HG03095 (cell line): ENCODE measurements around the gene DNAJB4.

Experiments used
- ATAC-seq: cut with Tn5 transposase; IDR thresholded peaks from one replicate; pipeline ENCODE4 v1.9.1; 2021; ENCODE audit warnings: moderate library complexity; ENCODE audit not compliant: unreplicated experiment

DNAJB4 gene

DNA sequence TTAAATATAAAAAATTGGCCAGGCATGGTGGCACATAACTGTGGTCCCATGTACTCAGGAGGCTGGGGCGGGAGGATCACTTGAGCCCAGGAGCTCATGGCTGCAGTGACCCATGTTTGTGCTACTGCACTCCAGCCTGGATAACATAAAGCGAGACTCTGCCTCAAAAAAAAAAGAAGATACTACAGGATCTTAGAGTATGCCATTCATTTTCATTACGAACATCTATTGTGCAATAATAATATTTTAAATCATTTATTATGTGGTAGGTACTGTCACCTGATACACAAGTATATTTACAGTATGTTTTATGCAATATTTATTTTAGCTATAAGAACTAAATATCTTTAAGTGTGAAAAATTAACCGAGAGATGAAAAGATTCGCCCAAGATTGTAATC lies 31.7 kb downstream of the DNAJB4 start:
- ATAC-seq: no peak

GRCh38 chr1:78038071-78038470 lies 33.3 kb downstream of the DNAJB4 start:
- no peak for ATAC-seq

DNA sequence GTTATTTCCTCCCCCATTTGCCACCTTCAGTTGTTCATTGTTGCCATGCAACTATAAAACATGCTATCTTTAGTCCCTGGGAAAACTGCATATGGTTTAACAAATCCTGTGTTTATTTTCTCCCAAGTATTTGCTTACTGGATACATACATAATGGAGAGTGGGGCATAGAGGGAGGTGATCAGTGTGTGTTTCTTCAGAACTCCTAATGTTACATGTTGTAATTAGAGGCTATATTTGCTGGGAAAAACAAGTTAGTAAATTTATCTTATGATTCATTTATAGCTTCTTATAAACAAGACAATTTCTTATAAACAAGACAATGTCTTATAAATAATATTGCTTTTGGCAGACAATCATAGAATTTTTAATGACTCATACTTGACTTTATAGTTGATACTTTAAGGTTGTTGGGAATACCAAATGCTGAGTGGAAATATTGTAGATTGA lies 33.8 kb downstream of the DNAJB4 start:
- no peak for ATAC-seq

DNA sequence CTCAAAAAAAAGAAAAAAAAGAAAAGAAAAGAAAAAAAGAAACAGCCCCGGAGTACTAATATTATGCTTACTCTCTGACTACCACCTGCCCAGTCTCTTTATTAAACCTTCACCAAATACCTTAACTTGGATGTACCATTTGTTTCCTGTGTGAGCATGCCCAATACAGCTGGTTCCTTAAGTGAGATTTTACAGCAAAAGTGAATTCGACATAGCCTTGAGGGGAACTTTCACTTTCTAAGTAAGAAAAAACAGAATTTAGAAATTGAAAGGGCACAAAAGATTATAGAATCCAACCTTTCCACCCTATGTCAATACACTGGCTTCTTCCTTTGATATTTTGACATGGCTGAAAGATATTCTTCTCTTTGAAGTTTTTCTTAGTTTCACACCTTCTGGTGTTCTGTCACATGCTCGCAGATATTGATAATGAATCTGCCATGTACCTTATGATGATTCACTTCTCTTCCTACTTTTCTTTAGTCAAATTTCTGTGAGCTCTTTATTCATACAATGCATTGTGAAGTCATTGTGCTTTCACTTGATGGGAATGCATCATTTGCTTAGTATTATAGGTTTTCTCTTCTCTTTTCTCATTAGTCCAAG lies 35.8 kb downstream of the DNAJB4 start:
- no peak for ATAC-seq

DNA sequence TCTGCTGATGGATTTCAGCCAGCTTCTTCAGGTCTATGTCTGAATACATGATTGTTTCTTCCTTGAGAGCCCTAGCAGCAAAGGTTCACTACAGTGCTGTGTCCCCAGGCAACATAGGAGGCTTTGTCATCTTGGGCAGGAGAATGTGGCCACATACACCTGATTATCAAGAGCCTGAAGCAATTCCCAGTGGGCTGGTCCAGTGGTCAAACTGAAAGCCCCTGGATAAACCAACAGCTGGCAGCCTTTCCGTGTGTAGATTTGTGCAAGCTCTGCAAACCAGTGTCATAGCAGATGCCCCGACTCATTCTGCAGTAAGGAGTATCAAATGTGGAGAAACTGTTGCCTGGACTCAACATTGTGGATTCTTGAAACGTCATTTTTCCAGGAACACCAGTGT lies 38.7 kb downstream of the DNAJB4 start:
- no peak for ATAC-seq

DNA sequence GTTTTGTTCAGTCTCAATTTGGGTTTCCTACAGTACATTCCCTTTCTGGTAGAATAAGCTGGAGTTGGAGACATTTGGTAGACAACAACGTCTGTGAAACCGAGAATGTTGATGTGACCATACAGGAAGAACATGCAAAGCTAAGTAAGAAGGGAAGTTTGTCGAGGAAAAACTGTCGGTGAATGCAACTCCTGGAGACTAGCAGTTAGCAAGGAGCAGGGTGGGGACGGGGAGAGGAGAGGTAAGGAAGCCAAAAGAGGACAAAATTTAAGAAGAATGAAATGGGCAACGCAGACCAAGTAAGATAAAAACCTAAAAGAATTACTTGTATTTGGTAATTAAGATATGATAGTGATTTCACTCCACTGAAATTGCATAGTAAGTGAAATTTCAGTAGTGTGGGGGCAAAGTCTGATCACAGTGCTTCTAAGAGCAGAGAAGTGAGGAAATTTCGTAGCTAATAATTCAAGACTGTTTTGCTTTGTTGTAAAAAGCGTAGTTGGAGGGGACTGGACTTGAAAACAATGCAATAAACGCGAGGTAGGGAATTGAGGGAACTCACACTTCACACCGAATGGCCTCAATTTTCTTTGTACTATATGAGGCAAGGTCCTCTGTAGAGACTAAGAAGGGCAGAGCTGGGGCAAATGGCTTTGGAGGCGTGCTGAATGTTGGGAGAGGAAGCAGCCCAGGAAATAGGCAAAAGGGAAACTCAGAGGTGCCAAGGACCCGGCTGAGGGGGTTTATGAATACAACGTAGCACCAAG lies 40.2 kb downstream of the DNAJB4 start:
- no peak for ATAC-seq

GRCh38 chr1:78045563-78045925 lies 40.8 kb downstream of the DNAJB4 start:
- ATAC-seq: no peak

GRCh38 chr1:78045926-78046778 lies 41.4 kb downstream of the DNAJB4 start, which contains the start of gene GIPC2:
Gene GIPC2 (plus strand): TSS chr1:78045966. CDS start chr1:78046095, 129 bp downstream.
- ATAC-seq: no peak

- no peak for ATAC-seq
These were observed 42.4 kb downstream of the DNAJB4 start for GRCh38 chr1:78047106-78047505.

- no peak for ATAC-seq
These were observed 42.9 kb downstream of the DNAJB4 start for GRCh38 chr1:78047631-78048030.

- ATAC-seq: no peak
These were observed 43.7 kb downstream of the DNAJB4 start for GRCh38 chr1:78048446-78048845.

DNA sequence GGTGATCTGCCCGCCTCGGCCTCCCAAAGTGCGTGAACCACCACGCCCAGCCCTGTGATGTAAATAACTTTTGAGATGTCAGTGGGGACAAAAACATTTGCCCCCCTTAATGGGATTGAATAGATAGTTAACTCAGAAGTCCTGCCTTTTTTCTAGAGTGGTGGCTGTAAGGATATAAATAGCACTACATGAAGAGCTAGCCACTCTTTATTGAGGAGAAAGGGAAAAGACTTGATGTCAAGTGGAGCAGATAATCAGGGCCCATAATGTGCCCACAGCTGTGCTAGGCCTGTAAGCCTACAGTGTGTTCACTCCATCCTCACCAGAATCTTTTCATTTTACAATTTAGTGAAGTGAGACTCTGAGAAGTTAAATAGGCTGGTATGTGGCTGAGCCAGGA lies 44.7 kb downstream of the DNAJB4 start:
- no peak for ATAC-seq

DNA sequence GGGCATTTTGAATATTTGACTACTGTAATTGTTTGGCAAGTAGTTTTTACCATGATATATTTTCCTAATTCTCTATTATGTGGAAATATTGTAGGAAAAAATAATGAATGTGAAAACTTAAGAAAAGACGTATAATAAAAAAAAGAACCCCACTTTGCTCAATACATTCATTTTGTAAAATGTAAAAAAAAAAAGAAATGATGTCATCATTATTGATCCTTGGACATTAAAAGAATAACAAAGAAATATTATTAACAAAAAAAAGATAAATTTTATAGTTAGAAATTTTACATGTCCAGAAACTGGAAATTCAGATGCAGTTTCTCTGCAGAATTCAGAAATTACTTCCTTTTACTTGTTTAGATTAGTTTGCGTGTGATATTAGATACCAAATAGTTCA lies 46.3 kb downstream of the DNAJB4 start:
- ATAC-seq: no peak

DNA sequence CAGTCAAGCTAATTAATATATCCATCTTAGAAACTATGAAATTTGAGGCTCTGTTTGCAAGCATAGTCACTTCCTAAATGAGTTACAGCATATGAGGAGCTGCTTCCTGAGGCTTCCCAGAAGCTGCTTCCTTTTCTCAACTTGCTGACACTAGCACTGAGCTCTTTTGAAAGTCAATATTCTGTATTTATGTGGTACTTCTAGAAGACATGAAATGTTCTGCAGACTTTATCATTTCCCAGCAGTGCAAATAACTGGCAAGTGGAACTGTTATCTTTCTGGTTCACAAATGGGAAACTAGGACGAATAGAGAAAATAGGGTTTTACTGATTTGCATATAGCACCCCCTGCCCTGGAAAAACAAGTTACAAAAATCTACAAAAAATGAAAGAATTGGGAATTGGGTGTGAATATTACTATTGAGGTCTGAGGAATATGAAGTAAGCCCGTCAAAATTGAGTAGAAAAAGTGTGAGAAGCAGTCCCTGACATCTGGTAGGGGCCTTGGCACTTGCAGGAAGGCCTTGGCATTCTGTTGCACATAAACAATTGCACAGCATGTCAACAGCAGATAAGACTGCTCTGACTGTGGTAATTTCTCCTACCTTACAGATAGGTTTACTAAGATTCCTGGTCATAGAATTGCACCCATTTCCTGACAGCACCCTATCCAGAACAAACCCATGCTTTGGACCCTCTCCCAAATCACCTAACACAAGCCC lies 48.1 kb downstream of the DNAJB4 start:
- no peak for ATAC-seq

DNA sequence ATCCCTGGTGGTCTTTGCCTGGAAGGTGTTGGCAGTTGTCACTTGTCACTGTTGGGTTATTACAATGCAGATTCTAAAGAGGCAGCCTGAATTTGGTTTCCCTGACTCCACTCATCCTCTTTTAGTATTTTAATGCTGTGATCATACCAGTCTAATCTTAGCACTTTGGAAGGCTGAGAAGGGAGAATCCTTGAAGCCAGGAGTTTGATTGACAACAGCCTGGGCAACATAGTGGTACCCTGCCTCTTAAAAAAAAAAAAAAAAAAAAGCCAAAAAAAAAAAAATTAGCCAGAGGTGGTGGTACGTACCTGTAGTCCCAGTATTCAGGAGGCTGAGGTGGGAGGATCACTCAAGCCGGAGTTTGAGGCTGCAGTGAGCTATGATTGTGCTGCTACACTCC lies 48.8 kb downstream of the DNAJB4 start:
- no peak for ATAC-seq

- ATAC-seq: no peak
These were observed 49.8 kb downstream of the DNAJB4 start for GRCh38 chr1:78054559-78054958.

DNA sequence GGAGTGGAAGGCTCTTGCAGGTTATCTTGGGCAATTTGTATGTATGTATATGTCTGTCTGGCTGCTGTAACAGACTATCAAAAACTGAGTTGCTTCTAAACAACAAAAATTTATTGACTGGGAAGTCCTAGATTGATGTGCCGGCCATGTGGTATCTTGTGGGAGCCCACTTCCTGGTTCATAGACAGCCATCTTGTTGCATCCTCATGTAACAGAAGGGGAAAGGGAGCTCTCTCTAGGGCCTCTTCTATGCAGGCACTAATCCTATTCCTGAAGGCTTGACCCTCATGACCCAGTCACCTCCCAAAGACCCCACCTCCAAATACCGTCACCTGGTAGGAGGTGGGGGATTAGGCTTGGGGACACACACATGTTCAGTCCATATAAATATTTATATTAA lies 50.2 kb downstream of the DNAJB4 start:
- no peak for ATAC-seq

GRCh38 chr1:78055565-78056132 lies 50.9 kb downstream of the DNAJB4 start:
- ATAC-seq: no peak

DNA sequence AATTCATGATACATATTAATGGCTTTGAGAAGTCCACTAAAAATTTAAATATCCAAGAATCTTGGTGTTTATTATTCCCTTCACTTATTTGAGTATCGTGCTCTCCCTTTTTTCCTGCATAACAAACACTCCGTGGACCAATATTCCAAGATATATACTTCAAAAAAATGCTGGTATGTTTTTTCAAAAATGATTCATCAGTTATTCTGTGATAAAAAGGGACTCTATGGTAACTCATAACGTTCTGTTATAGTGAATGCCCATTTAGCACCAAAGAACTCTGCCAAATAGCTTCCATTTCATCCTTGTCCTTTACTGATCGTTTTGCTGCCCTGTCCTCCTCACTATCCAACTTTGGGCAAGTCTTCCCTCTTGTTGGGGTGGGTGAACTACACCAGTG lies 53.9 kb downstream of the DNAJB4 start:
- ATAC-seq: no peak

DNA sequence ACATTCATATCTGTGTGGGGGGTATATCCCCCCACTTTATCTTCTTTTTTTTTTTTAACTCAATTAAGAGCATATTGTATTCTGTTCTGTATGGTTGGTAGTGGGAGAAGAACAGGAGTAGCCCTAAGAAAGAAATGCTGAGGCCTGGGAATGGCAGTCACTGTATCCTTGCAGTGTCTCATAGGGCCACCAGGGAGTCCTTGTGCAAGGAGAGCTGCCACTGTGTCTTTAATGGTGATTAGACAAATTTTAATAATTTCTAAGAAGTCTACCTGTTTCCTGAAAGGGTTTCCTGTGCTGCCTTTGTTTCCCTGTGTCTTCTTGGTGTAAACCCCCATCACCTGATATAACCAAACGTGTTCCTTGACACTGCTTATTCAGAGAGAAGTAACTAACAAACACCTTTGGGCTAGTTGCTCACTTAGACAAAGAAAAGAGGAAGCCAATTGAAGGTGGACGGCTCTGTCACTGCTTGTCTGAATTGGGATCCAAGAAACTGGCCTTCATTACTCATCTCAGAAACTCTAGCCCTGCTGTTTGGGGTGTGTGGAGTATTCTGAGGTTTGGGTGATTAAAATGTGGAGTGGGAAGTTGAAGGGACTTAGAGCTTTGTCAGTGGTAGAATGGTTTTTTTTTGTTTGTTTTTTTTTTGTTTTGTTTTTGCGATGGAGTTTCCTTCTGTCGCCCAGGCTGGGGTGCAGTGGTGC lies 56.3 kb downstream of the DNAJB4 start:
- peak; percentile 92 for ATAC-seq
